ENCODE data around the gene PDCD2L.

Gene PDCD2L

GRCh38 chr19:34474233-34474989 lies 70.2 kb downstream of the PDCD2L start (continued):
- no peak for TF ChIP-seq ZNF18 (tag by site-specific recombination; IDR thresholded peaks at IDR 0.05)
- no peak for TF ChIP-seq ZNF571 (tag by site-specific recombination; IDR thresholded peaks at IDR 0.05)
- 0 out of 2 replicates have a peak, but pooled peaks have one; percentile 5 for TF ChIP-seq SP2 (tag by site-specific recombination; IDR thresholded peaks at IDR 0.05)
- no peak for TF ChIP-seq ZNF239 (tag by site-specific recombination; IDR thresholded peaks at IDR 0.05)
- no peak for TF ChIP-seq ZNF473 (tag by site-specific recombination; IDR thresholded peaks at IDR 0.05)

DNA sequence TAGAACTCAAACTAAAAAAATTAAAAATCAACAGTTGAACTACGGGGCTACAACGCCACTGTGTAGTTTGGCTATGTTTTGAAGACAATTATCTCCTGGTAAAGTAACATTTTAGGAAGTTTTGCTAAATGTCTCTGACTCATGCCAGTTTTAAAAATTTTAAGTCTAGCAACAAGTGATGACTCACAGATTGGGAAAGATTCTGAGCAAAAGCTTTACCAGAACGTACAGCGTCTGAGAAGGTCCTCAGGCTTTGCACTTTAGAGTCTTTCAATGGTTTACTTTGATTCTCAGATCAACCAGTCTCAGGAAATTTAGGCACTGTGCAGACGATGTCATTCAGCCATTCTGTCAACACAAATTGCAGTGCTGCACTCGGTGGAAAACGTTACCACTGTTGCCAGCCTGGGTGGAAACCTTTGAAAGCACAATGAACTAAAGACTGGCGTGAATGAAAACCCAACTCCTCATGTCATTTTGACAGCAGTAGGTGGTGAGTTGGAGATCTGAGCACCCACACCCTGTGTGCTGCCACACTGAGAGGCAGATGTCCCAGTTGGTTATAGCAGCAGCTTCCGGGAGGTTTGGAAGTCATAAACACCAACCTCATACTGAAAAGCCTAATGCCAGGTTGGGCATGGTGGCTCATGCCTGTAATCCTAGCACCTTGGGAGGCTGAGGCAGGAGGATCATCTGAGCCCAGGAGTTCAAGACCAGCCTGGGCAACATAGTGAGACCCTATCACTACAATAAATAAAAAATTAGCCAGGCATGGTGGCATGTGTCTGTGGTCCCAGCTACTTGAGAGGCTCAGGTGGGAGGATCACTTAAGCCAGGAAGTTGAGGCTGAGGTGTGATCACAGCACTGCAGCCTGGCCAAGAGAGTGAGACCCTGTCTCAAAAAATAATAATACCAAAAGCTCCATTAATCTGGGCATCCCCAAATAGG lies 71.1 kb downstream of the PDCD2L start:
- H3K4me3 ChIP-seq (ENCODE audit: low read depth, low read length): no peak overlapping the region
- peaks cover 42 to 44% of the 10 kb centered on the region in 2 experiments for H3K36me3 ChIP-seq (ENCODE audit: control insufficient read depth in 2 of 2, insufficient read depth in 1 of 2, low read length in 2 of 2)
- ChIA-PET POLR2A (interaction anchor here (0.6 to 1.3 kb wide), 2 partner anchors 47 to 556 kb away, joined by 3 read pairs; partner anchors contain the start of gene UBA2), CTCF (interaction anchor here (1.1 to 3.0 kb wide), 2 partner anchors 25 to 45 kb away, joined by 3 to 9 read pairs; no protein-coding TSS in a partner anchor)
- no peaks in the 10 kb centered on the region for H3K9me3 ChIP-seq (ENCODE audit: control insufficient read depth, insufficient read depth, low read depth, low read length)
- H3K4me1 ChIP-seq (ENCODE audit: control insufficient read depth, insufficient read depth, low read length): no peaks in the 10 kb centered on the region; the same call in 1 of the 2 replicates
- no peak overlapping the region for H3K27ac ChIP-seq (ENCODE audit: extremely low read depth, low read depth, low read length)
- TF ChIP-seq ZBTB17 (tag by site-specific recombination; IDR thresholded peaks at IDR 0.05) (0 out of 2 replicates have a peak, but pooled peaks have one; percentile 12), ZNF324 (tag by site-specific recombination; IDR thresholded peaks at IDR 0.05) (no peak), ZNF639 (tag by site-specific recombination; IDR thresholded peaks at IDR 0.05) (0 out of 2 replicates have a peak, but pooled peaks have one; percentile 12), ZNF600 (tag by site-specific recombination; IDR thresholded peaks at IDR 0.05) (peak; percentile 54), BCL11B (tag by site-specific recombination; IDR thresholded peaks at IDR 0.05; ENCODE audit: low read depth) (no peak), ZNF121 (tag by site-specific recombination; IDR thresholded peaks at IDR 0.05) (peak; percentile 100), ZNF18 (tag by site-specific recombination; IDR thresholded peaks at IDR 0.05) (no peak), ZSCAN30 (tag by site-specific recombination; IDR thresholded peaks at IDR 0.05) (no peak), ZNF530 (tag by site-specific recombination; IDR thresholded peaks at IDR 0.05; ENCODE audit: low read depth) (no peak), ZNF280C (tag by site-specific recombination; IDR thresholded peaks at IDR 0.05) (no peak), SCRT1 (tag by site-specific recombination; IDR thresholded peaks at IDR 0.05; ENCODE audit: borderline replicate concordance) (peak; percentile 88), GLIS1 (tag by site-specific recombination; IDR thresholded peaks at IDR 0.05) (no peak; the same call in 1 of the 2 replicates), ZNF658 (tag by site-specific recombination; IDR thresholded peaks at IDR 0.05) (no peak), REST (tag by site-specific recombination; IDR thresholded peaks at IDR 0.05) (no peak), ZNF184 (tag by site-specific recombination; IDR thresholded peaks at IDR 0.05) (peak; percentile 33; the same call in 1 of the 2 replicates), ZNF501 (tag by site-specific recombination; IDR thresholded peaks at IDR 0.05) (no peak)
- TF ChIP-seq, protein P1, sequence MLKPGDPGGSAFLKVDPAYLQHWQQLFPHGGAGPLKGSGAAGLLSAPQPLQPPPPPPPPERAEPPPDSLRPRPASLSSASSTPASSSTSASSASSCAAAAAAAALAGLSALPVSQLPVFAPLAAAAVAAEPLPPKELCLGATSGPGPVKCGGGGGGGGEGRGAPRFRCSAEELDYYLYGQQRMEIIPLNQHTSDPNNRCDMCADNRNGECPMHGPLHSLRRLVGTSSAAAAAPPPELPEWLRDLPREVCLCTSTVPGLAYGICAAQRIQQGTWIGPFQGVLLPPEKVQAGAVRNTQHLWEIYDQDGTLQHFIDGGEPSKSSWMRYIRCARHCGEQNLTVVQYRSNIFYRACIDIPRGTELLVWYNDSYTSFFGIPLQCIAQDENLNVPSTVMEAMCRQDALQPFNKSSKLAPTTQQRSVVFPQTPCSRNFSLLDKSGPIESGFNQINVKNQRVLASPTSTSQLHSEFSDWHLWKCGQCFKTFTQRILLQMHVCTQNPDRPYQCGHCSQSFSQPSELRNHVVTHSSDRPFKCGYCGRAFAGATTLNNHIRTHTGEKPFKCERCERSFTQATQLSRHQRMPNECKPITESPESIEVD (tag by site-specific recombination; IDR thresholded peaks at IDR 0.05): peak; percentile 90
